ENCODE results near the gene MACROD1. TPM values are rescaled to one million over a fixed set of nuclear protein-coding genes. Genes with fewer than 3 reads are reported as not detected.

MACROD1 gene
- total RNA-seq, 1 donor from 2014 or later: 139 TPM

DNA sequence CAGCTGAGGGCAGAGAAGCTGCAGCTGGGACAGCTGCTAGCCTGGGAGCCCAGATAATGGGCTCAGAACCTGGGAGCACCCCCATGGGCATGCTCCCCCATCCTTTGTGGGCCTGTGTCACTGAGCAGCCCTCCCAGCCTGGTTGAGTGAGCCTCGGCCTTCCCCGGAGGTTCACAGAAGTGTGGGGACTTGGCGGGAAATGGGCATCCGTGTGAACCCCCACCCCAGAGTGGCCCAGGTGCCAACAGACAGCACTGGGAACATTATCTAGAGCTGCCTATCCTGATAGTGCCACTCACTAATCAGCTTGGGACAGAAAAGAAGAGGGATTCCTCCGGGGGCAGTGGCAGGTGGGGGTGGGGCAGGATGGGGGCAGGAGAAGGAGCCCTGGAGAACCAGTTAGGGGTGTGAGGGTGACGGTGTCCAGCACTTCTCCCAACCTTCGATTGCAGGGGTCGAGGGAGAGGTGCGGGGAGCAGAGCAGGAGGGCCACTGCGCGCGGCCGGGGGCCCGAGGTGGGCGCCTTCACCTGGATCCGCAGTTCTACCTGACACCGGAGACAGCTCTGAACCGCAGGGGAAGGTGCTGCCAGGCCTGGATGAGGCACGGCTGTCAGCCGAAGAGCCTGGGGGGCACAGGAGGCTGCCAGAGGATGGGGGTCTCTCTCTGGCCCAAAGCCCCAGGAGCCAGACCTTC is 97.1 kb downstream of the MACROD1 start:
- ATAC-seq: no peak
- no peak for DNase-seq
- intact Hi-C loops (cut with micrococcal nuclease): no loop called here

DNA sequence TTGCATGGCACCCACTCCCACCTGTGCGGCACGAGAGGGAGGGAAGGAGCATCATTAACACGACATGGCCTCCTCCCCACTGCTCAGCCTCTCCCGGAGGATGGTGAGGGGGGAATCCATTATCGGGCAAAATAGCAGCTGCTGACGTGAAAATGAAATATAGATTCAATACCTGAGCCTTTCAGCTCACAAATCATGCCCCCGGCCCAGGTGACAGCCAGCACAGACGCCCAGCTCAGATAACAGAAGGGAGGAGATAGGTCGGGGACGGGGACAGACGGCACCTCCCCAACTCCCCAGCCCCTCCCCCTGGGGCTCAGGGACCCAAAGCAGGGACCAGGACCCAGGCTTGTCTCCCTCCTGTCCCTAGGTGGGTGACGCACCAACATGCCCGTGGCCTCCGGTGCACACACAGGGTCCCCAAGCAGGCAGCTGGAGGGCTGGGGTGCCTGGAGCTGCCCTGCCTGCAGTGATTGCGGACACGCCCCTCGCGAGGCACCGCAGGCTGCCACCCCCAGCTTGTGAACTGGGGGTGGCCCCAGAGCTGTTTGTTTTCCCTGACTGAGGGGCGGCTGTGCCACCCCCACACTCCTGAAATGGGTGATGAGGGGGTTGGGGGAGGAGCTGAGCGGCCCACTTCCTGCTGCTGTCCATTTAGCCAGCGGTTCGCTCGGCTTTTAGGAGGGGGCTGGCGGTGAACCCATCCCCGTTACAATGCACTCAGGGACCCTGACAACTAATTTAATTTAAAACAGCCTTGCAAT is 98.5 kb downstream of the MACROD1 start:
- no peak for ATAC-seq
- no peak for DNase-seq
- intact Hi-C loops (cut with micrococcal nuclease): no loop called here

DNA sequence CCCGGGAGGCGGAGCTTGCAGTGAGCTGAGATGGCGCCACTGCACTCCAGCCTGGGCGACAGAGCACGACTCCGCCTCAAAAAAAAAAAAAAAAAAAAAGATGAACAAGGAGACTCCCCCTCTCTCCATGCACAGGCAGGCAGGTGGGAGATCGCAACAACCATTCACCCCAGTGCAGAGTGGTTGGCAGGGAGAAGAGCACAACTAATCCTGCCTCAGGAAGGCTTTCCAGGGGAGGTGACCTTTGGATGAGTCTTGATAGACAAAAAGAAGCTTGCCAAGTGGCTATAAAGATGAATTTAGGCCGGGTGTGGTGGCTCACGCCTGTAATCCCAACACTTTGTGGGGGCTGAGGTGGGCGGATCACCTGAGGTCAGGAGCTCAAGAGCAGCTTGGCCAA is 100.2 kb downstream of the MACROD1 start:
- intact Hi-C loops (cut with micrococcal nuclease): no loop called here
- no peak for ATAC-seq
- no peak for DNase-seq

DNA sequence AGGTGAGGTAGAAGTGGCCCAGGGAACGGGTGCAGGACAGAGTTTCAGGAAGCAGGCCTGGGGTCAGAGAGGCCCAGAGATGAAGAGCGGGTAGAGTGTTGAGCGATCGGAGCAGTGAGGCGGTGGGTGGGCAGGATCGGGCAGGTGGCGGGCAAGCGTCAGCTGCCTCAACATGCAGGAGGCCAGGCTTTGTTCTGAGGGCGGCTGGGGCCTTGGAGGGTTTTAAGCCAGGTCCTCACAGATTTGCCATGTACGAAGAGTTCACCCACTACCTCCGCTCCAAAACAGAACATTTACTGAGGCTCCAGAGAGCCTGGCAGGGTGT is 100.8 kb downstream of the MACROD1 start:
- no peak for ATAC-seq
- intact Hi-C loops (cut with micrococcal nuclease): no loop called here
- no peak for DNase-seq

DNA sequence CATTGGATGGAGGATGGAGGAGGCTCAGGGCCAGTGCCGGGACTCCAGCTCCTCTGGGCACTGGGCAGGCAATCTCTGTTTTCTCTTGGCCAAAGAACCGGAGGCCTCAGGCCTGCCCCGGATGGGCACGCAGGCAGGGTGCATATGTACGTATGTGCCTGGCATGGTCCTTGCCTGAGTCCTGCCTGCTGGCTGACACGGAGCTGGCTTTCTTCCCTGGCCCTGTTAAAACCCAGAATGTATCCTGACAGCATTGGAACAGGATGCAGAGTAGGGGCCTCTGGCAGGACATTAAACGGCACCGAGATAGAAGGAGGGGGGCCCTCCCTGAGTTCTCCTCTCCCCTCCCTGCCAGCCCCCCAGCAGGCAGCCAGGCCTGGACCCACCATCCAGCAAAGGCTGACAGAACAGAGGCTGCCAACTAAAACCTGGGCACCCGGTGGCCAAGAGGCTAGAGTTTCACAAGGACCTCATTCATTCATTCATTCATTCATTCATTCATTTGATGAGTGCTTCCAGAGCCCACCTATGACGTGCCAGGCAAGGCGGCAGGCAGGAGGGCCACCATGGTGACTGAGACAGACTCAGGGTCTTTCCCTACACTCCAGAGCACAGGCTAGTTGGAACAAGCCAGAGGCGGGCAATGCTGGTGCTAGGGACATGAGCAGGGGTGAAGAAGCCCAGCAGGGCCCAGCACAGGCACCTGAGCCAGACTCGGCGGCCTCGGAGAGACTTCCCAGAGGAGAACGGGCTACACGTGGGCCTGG is 101.4 kb downstream of the MACROD1 start:
- DNase-seq (no peak), ATAC-seq (peak; percentile 9)
- intact Hi-C loops (cut with micrococcal nuclease): no loop called here

DNA sequence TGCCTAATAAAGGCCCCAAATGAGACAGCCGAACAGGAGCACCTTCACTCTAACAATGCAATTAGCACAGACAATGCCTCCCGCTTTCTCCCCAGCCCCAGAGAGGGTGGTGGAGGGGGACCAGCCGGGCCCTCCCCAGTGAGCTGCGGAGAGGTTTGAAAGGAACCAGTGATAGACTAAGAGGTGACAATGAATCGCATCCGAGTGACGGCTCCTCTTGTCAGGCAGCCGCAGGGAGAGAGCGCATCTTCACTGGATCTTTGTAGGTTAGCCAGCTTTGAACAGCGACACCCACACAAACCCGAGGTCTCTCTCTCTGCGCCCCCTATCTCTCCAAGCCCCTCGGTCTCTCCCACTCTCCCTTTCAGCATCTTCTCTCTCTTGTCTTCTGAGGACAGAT is 102.1 kb downstream of the MACROD1 start:
- ATAC-seq (no peak), DNase-seq (no peak)
- intact Hi-C loops (cut with micrococcal nuclease): no loop called here

DNA sequence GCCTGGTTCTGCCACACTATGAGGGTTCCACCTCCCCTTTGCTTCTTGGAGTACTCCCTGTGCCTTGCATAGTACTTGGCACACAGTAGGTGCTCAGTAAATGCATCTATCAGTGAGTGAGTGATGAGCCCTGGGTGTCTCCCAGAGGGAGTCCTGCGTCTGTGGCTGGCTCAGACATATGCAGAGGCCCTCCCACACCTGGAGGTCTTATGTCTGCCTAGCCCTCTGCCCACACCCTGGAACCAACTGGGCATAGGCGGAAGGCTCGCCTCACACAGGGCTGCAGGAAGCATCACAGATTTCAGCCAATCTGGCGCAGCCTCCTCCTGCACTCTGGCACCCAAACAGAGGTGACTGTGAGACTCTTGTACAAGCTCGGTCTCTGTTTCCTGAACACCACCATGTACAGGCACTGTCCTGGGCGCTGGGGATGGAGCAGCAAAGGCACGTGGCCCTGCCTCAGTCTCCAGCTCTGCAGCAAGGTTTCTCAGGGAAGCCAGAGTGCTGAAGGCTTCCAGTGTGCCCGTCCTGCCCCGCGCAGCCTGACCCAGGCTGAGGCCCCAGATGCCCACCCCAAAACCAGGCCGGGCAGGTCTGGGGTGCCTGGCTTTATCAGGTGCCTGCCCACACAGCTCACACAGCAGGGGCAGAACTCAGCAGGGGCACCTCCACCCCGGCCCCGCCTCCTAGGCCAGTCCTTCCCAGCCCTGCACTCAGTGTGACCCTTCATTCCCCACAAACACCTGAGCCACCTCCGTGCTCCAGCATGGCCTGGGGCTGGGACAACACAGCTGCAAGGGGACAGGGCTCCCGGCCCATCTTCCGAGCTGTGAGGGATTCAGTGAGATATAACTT is 103.5 kb downstream of the MACROD1 start:
- intact Hi-C loops (cut with micrococcal nuclease): no loop called here
- ATAC-seq: no peak
- DNase-seq: no peak

DNA sequence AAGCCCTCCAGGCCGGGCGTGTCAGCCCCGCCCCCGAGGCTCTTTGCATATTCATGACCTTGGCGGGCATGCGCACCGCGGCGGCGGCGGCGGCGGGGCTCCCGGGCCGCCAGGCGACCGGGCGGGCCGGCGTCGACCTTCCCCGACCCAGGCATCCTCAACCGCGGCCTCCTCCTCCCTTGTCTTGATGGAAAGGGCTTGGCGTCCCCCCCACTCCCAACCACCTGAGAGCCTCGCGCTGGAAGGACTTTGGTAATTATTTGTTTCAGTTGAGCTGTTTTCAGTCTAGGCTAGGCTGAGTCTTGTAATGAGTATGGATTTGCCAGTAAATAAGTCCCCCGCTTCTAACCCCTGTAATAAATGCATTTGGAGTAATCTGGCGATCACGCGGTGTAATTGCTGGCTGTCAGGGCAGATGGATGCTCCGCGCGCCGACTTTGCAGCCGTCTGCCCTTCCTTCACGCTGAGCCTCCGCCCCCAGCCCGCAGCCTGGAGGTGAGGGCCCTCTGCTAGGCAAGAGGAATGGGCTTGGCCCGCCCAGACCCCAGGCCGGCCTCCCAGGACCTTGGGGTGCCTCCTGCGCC is 105.0 kb downstream of the MACROD1 start:
- intact Hi-C loops (cut with micrococcal nuclease): no loop called here
- ATAC-seq: peak; percentile 42
- peak; percentile 80 for DNase-seq

DNA sequence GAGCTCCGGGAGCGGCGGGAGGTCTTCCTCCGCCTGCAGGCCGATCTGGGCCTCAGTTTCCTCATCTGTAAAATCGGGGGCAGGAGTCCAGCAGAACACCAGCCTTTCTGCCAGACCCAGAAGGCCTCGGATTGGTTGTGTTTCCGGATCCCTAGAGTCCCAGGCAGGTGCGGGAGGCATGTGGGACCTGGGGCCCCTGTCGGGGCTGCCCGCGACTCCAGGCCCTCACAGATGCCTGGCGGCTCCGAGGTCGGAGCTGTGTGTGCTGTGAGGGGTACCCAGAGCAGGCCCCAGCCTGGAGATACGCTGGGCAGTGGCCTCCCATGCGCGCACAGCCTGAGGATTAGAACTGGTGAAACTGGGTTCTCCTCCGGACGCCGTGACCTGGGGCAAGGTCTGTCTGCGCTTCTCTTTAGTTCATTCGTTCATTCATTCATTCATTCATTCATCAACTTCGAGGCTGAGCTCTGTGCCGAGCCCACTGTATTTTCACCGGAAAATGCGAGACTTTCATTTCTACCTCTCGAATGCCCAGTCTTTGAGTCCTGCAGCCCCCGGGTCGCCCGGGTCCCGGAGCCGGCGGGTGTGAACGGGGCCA is 105.6 kb downstream of the MACROD1 start:
- no peak for DNase-seq
- no peak for ATAC-seq

DNA sequence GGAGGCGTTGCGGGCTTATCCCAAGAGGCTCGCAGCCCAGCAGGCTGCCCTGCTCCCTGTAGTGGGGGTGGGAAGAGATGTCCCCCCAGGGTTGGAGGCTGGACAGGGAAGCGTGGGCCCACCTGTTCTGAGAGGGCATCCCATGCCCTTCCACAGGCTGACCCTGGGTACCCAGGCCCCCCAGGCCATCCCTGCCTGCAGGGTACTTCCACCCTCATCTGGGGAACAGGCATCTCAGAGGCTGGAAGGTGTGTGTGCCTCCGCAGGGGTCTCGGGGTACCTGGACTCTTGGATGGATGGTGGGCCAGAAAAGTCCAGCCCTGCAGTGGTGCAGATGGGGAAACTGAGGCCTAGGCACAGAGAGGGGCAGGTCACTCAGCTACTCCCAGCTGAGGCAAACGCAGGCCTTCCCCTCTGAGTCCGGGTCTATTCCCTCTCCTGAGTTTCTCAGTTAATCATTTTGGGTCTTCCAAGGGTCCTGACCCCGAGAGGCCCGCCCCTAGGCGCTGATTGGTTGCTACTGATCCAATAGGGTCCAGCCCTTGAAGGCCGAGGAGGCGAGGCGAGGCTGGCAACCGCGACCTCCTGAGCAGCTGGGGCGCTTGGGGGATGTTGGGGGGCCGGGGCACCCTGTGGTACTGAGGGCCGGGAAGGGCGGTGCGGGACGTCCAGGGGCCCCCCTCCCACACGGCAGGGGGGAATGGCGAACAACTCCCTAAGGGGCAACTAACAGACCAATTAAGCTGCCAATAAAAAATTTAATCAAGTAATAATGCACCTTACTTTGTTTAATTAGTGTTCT is 106.4 kb downstream of the MACROD1 start:
- intact Hi-C loops (cut with micrococcal nuclease): no loop called here
- no peak for DNase-seq
- ATAC-seq: no peak

More for the DNA sequence above, 105.6 kb downstream of the MACROD1 start:
- intact Hi-C loops (cut with micrococcal nuclease): no loop called here

DNA sequence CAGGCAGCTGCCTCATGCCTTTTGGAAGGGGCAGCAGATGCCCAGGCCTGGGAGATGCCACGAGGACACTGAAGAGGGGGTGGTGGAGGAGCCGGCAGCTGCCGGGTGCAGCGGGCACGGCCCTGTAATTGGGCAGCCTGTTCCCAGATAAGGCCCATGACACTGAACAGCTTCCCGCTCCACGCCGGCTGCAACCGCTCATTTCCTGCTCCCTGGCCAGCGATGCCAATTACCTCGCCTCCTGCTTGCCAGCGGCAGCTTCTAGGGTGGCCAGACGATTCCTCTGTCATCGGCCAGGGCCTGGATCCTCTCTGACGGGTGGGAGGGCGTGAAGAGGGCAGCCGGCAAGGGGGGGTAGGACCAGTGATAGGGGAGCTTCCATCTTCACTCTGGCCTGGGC is 107.4 kb downstream of the MACROD1 start:
- ATAC-seq (peak; percentile 78), DNase-seq (peak; percentile 83)
- intact Hi-C loops (cut with micrococcal nuclease): no loop called here

DNA sequence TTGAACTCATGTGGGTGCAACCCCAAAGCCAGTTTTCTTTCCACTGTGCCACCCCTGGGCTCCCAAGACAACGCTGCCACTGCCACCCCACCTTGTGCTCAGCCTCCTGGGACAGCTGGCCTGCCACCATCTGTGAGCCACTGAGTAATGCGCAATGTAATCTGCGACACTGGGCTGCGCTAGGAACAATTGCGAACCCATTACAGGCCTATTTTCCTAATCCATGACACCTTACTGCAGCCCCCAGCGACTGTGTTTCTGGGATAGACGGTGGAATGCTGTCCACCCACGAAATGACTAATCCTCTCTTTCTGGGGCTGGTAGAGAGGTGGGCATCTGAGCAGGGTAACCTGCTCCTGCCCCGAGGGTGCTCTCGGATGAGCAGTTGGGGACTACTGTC is 108.0 kb downstream of the MACROD1 start:
- no peak for ATAC-seq
- intact Hi-C loops (cut with micrococcal nuclease): no loop called here

DNA sequence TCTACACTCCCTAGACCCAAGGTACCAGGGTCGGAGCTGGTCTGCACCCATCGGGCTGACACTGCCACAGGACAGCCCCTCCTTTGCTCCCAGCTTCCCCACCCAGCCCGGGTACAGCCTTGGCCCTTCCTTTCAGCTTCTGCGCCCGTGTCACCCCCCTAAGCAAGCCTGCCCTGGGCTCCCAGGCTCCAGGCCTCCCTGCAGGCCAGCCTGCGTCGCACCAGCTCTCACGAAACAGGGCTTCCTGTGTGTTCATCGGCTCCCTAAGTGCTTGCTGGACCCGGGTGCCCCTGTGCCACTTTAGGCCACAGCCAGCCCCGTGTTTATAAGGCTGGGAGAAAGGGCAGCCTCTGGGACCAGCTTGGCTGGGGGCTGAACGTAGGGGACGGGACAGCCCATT is 109.1 kb downstream of the MACROD1 start:
- DNase-seq (no peak), ATAC-seq (no peak)
- intact Hi-C loops (cut with micrococcal nuclease): no loop called here

More for the DNA sequence above, 108.0 kb downstream of the MACROD1 start:
- DNase-seq: no peak

DNA sequence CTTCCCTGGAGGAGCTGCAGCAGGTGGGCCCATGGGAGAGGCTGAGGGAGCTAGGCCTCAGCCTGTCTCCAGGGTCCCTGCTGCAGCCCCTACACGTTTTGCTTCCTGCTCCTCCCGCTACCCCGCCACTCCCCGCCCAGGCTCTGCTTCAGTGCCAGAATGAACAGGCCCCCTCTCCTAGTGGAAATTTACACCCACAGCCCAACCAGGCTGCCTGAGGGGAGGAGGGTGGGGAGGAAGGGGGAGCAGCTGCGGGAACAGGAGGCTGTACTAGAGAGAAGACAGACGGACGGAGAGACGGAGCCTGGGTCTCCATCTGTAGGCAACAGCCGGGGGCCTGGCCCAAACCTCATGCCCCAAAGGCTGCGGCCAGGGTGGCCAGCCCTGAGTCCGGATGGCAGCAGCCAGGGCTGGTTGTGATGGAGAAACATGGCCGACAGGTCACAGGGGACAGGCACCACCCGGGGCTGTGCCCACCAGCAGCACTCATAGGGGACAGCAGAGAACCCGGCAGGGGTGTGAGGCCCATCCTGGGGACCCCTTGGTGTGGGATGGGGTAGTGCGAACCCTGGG is 109.6 kb downstream of the MACROD1 start:
- intact Hi-C loops (cut with micrococcal nuclease): no loop called here
- DNase-seq (no peak), ATAC-seq (no peak)

DNA sequence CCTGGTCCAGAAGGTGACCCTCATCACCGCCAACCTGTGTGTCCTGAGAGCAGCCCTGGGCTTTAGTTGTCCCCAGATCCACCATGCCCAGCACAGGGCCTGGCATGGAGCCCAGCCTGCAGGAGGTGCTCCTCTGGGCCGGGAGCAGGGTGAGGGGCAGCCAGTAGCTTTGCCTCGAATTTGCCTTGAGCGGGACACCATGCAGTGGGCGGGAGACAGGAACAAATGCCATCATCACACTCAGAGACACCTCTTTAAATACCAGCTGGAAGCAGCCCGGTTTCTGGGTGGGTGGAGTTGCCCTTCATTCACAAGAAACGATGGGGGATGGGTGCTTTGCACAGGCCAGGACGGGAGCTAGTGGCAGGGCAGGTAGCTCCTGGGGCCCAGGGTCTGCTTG is 110.8 kb downstream of the MACROD1 start:
- DNase-seq (peak; percentile 85), ATAC-seq (peak; percentile 82)
- intact Hi-C loops (cut with micrococcal nuclease): no loop called here

DNA sequence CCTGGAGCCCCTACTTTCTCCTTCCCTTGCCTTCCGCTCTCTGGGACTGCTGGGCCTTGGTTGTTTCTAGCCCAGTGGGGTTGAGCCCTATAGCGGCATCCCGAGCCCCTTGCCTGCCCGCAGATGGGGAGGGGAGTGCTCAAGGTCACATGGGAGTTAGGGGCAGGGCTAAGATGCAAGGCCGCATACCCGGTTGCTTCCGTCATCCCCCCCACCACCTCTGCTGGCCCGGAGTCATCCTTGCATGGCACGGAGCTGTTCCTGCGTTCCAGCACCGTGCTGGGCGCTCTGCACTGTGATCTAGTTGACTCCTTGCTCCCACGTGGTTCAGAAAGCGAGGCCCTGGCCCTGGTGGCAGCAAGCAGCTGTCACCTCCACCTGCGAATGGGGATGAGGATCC is 112.2 kb downstream of the MACROD1 start:
- intact Hi-C loops (cut with micrococcal nuclease): no loop called here
- DNase-seq: no peak
- ATAC-seq: no peak

DNA sequence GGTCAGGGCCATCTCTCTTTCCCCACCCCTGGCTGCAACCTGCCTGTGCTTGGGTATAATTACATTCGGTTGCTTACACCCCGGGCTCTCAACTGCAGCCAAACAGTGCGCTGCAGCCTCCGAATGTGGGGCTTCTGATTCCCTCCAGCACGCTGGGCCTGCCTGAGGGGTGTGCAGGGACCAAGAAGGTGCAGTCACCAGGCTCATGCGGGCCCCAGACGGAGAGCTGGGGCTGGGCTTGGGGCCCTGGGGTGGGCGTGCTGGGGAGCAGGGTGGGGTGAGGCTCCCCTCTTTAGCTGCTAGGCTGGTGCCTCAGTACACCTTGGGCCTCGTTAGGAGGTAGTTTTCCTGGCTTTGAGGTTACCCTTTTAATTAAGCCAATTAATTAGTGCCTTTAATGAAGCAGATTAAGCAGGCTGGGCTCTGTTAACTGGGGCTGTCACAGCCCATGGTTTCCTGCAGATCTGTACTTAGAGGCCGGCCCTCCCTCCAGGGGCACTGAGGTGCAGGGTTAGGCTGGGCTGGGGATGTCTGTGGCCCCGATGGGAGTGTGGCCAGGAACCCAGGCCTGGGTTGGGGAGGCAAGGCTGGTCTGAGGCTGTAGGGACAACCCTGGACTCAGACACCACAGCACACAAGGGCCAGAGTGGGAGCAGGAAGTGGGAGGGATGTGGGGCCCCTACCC is 112.8 kb downstream of the MACROD1 start:
- DNase-seq (no peak), ATAC-seq (no peak)
- intact Hi-C loops (cut with micrococcal nuclease): no loop called here

Measured in left ventricle myocardium superior (tissue), 1 donor.